OCI-LY7 (cell line): ENCODE data around the gene SLC25A41. TPM values are rescaled to one million over a fixed set of nuclear protein-coding genes. Genes with fewer than 3 reads are reported as not detected.

Source experiments
- BruUV-seq: library from RNA; stranded (reverse); fragments of 400-500 nt; replicated peaks from 2 replicates; lab custom pipeline; 2021; lab: Mats Ljungman, UMichigan
- CTCF ChIA-PET: fragments of 300-600 bp; sonication (Branson Sonifier 250); formaldehyde crosslinking; loops from one replicate; lab custom pipeline; 2022; ENCODE audit warnings: antibody characterized with exemption; ENCODE audit not compliant: unreplicated experiment; lab: Charles Lee
- POLR2A ChIA-PET: fragments of 300-600 bp; sonication (Branson Sonifier 250); formaldehyde crosslinking; loops from one replicate; lab custom pipeline; 2022; ENCODE audit warnings: antibody characterized with exemption; lab: Charles Lee
- DNase-seq: peaks from one replicate; pipeline ENCODE4 v3.0.0-alpha.2; 2015; ENCODE audit warnings: low spot score
- H2AFZ ChIP-seq: fragments of 200-600 bp; sonication (generic), shearing (Covaris generic); 2 replicates; pipeline ENCODE4 v1.6.1; 2014; ENCODE audit warnings: mild to moderate bottlenecking, antibody characterized with exemption, low read length, moderate library complexity
- H3K27ac ChIP-seq: fragments of 200-600 bp; sonication (generic); 2 replicates; pipeline ENCODE4 v1.5.1; 2014; ENCODE audit warnings: mixed run types, low read depth, mild to moderate bottlenecking, moderate library complexity, low read length, inconsistent platforms; ENCODE audit not compliant: poor library complexity, severe bottlenecking
- H3K36me3 ChIP-seq: fragments of 200-600 bp; sonication (generic); 2 replicates; pipeline ENCODE4 v1.6.1; 2014; ENCODE audit warnings: mild to moderate bottlenecking, antibody characterized with exemption, low read length, moderate library complexity, mixed read lengths; ENCODE audit not compliant: insufficient read depth
- H3K4me1 ChIP-seq: fragments of 200-600 bp; sonication (generic); 2 replicates; pipeline ENCODE4 v1.5.1; 2014; ENCODE audit warnings: mild to moderate bottlenecking, low read length; ENCODE audit not compliant: insufficient read depth, poor library complexity, severe bottlenecking
- H3K4me2 ChIP-seq: fragments of 200-600 bp; sonication (generic); 2 replicates; pipeline ENCODE4 v1.6.1; 2014; ENCODE audit warnings: mild to moderate bottlenecking, low read length
- H3K4me3 ChIP-seq: fragments of 200-600 bp; sonication (generic); 2 replicates; pipeline ENCODE4 v1.5.1; 2014; ENCODE audit warnings: mild to moderate bottlenecking, low read depth, low read length; ENCODE audit not compliant: poor library complexity, severe bottlenecking
- H3K79me2 ChIP-seq: fragments of 200-600 bp; sonication (generic); 2 replicates; pipeline ENCODE4 v1.6.1; 2016; ENCODE audit warnings: low read depth, mild to moderate bottlenecking, low read length, moderate library complexity, mixed read lengths; ENCODE audit not compliant: insufficient read depth
- H3K9me2 ChIP-seq: fragments of 200-600 bp; sonication (generic); 2 replicates; pipeline ENCODE4 v1.6.1; 2016; ENCODE audit warnings: mild to moderate bottlenecking, low read length, mixed read lengths; ENCODE audit not compliant: insufficient read depth
- H3K9me3 ChIP-seq: fragments of 200-600 bp; sonication (generic); 2 replicates; pipeline ENCODE4 v1.6.1; 2014; ENCODE audit warnings: mild to moderate bottlenecking, mixed run types, low read length, mixed read lengths
- H4K20me1 ChIP-seq: fragments of 200-600 bp; sonication (generic); 2 replicates; pipeline ENCODE4 v1.6.1; 2014; ENCODE audit warnings: mild to moderate bottlenecking, antibody characterized with exemption, low read length, moderate library complexity, mixed read lengths; ENCODE audit not compliant: insufficient read depth
- EZH2phosphoT487 ChIP-seq: fragments of 200-600 bp; sonication (generic); IDR thresholded peaks from 2 replicates; pipeline ENCODE4 v1.6.1; 2018; ENCODE audit warnings: low read depth, borderline replicate concordance, mild to moderate bottlenecking, mixed run types, antibody characterized with exemption, low read length, moderate library complexity, mixed read lengths
- intact Hi-C: fragments of 100-400 bp; cut with micrococcal nuclease; formaldehyde crosslinking; loops from one replicate; pipeline ENCODE4 v1.10.0; 2022; ENCODE audit not compliant: unreplicated experiment
- total RNA-seq, 2 experiments: library from RNA; depleted of rRNA in 1 of 2; stranded (reverse); fragments of >200 nt in 1 of 2; shearing (Covaris generic) in 1 of 2; gene quantifications; 2 replicates each; pipeline ENCODE4 v1.2.3, GENCODE V29; 2014 to 2022
- TF ChIP-seq, protein P1 (sequence below): fragments of 200-600 bp; sonication (generic); conservative IDR thresholded peaks from 2 replicates; pipeline ENCODE4 v1.5.1; 2014; ENCODE audit warnings: mild to moderate bottlenecking, antibody characterized with exemption, low read length, moderate library complexity, mixed read lengths

SLC25A41 gene
- total RNA-seq, 2 experiments from 2014 or later: not detected

DNA sequence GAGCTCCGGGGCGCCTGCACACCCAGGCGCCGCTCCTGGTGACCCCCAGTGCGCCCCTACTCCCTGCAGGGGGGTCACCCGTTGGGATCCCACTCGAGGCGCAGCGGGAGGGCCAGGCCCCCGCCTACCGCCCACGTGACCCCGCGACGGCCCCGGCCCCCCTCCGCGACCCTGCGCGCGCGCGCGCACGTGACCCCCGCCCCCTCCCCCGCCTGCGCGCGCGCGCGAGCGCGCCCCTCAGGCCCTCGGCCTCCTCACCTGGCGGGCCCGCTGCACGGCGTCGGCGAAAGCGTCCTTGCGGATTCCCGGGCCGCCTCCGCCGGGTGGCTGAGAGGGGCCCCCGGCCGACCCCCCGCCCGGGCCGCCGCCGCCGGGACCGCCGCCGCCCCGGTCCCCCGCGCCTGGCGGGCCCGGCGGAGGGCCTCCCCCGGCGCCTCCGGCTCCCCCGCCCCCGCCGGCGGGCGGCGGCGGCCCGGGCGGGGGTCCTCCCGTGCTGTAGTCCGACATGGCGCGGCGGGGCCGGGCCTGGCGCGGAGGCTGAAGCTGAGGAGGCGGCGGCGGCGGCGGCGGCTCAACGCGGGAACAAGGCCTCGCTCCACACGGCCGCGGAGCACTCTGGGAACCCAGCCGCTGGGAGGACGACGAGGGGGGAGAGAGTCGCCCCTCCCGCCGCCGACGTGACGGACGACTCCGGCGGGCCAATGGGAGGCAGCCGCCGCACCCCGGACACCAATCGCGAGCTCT lies 9.2 kb downstream of the SLC25A41 start, which contains the start of gene KHSRP:
TSS of gene KHSRP (minus strand) at position 617 of the 744 bp plus-strand sequence. CDS start at position 507, 110 bp downstream.
- ChIA-PET POLR2A (interaction anchor here (1.2 kb wide), 1 partner anchor 52 kb away, joined by 5 read pairs; the partner anchor contains the start of gene ALKBH7), CTCF (no interaction called here)
- Histone ChIP-seq H3K4me3 (peak within 1 kb of the TSS; percentile 94), H3K9me2 (no peaks in the 10 kb centered on the region), H3K4me1 (peaks cover 26% of the 10 kb centered on the region), H4K20me1 (peaks cover 24% of the 10 kb centered on the region), H3K27ac (peak within 1 kb of the TSS; percentile 48), H3K36me3 (peaks cover 40% of the 10 kb centered on the region), H3K79me2 (peaks cover 48% of the 10 kb centered on the region), H3K9me3 (no peaks in the 10 kb centered on the region), H3K4me2 (peak within 1 kb of the TSS; percentile 87), H2AFZ (peak within 1 kb of the TSS; percentile 53; the same call in 1 of the 2 replicates)
- intact Hi-C loops: loop anchor here (2.0 to 10.0 kb wide), 3 partner anchors 36 to 260 kb away; partner anchors contain the start of gene ALKBH7
- TF ChIP-seq, protein P1, sequence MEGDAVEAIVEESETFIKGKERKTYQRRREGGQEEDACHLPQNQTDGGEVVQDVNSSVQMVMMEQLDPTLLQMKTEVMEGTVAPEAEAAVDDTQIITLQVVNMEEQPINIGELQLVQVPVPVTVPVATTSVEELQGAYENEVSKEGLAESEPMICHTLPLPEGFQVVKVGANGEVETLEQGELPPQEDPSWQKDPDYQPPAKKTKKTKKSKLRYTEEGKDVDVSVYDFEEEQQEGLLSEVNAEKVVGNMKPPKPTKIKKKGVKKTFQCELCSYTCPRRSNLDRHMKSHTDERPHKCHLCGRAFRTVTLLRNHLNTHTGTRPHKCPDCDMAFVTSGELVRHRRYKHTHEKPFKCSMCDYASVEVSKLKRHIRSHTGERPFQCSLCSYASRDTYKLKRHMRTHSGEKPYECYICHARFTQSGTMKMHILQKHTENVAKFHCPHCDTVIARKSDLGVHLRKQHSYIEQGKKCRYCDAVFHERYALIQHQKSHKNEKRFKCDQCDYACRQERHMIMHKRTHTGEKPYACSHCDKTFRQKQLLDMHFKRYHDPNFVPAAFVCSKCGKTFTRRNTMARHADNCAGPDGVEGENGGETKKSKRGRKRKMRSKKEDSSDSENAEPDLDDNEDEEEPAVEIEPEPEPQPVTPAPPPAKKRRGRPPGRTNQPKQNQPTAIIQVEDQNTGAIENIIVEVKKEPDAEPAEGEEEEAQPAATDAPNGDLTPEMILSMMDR: no peak
- TF ChIP-seq EZH2phosphoT487: no peak
- DNase-seq: peak; percentile 51
- no TSS peak for BruUV-seq

DNA sequence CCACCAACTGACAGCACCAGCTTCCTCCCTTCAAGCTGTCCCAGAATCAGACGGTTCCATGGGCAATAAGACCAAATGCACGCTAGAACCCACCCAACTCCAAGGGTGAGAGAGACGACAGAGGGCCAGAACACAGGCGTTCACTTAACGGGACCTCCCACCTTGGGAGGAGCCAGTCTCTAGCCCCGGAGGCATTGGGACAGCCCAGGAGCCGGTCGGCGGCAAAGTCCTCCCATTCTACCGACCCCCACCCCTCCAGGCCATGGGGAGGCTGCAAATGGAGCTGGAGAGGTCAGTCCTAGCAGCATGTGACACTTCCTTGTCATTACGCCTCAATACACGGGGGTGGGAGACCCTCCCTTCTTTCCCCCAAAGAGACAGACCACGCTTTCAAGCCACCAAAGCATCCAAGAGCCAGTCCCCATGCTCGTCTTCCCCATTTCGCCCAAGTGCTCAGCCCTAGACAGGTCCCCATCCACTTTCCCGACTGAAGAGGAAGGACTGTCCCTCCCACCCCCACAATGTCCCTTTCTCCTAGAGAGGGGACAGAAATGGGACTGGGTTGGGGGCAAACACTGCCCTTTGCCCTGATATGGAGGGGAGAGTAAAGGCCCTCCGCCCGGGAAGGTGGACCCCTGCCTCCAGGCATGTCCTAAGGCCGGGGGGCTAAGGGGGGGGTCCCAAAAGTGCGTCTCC lies 9.9 kb downstream of the SLC25A41 start:
- Histone ChIP-seq H4K20me1 (peaks cover 29% of the 10 kb centered on the region), H3K4me1 (peaks cover 26% of the 10 kb centered on the region), H3K4me3 (peak overlapping the region; percentile 94), H3K9me2 (no peaks in the 10 kb centered on the region), H3K79me2 (peaks cover 49% of the 10 kb centered on the region), H2AFZ (no peak overlapping the region), H3K27ac (peak overlapping the region; percentile 20), H3K36me3 (peaks cover 48% of the 10 kb centered on the region), H3K9me3 (no peaks in the 10 kb centered on the region), H3K4me2 (peak overlapping the region; percentile 87)
- intact Hi-C loops: loop anchor here (2.0 to 10.0 kb wide), 3 partner anchors 37 to 259 kb away; partner anchors contain the start of gene ALKBH7
- TF ChIP-seq, protein P1: no peak
- no peak for TF ChIP-seq EZH2phosphoT487
- BruUV-seq: no TSS peak
- ChIA-PET POLR2A (interaction anchor here (0.6 kb wide), 1 partner anchor 377 kb away, joined by 3 read pairs; no protein-coding TSS in a partner anchor), CTCF (no interaction called here)
- peak; percentile 41 for DNase-seq
